Stomach (tissue), 9 donors: Measurements from ENCODE around the gene SIAH2. TPM values are rescaled to one million over a fixed set of nuclear protein-coding genes. Genes with fewer than 3 reads are reported as not detected.

Experiments used
- DNase-seq, 2 donors: peaks; one replicate each; pipeline versions ENCODE4 v3.0.0 to v3.0.0-alpha.2; 2013 to 2019
- H3K27ac ChIP-seq, 5 donors: fragments of 200-600 bp in 4 of 5; sonication (generic) in 4 of 5; one replicate each; pipeline ENCODE4 v1.5.1; 2013 to 2019; ENCODE audit warnings: mild to moderate bottlenecking in 1 of 5, moderate library complexity in 1 of 5
- H3K27me3 ChIP-seq, 3 donors: fragments of 200-600 bp; sonication (generic); one replicate each; pipeline ENCODE4 v1.5.1; 2017 to 2019; ENCODE audit warnings: mixed run types in 1 of 3
- H3K36me3 ChIP-seq, 4 donors: fragments of 200-600 bp; sonication (generic); 1 replicate in 3 of 4; 2 replicates in 1 of 4; pipeline ENCODE4 v1.5.1; 2016 to 2019
- H3K4me1 ChIP-seq, 4 donors: fragments of 200-600 bp; sonication (generic); one replicate each; pipeline ENCODE4 v1.5.1; 2016 to 2019
- H3K4me3 ChIP-seq, 4 donors: fragments of 200-600 bp; sonication (generic) in 3 of 4; one replicate each; pipeline ENCODE4 v1.5.1; 2016 to 2019; ENCODE audit warnings: mild to moderate bottlenecking in 1 of 4
- H3K9me3 ChIP-seq, 4 donors: fragments of 200-600 bp; sonication (generic); one replicate each; pipeline ENCODE4 v1.5.1; 2016 to 2019
- CTCF ChIP-seq, 7 experiments: fragments of 450-650 bp in 4 of 7; fragments of 200-600 bp in 3 of 7; sonication (generic) in 3 of 7; IDR thresholded peaks; one replicate each; pipeline ENCODE4 v1.5.1; 2016 to 2019; ENCODE audit warnings: antibody characterized with exemption in 7 of 7, control low read depth in 2 of 7, mild to moderate bottlenecking in 1 of 7
- EP300 ChIP-seq: sonication (generic); formaldehyde crosslinking; IDR thresholded peaks from one replicate; pipeline ENCODE4 v1.6.1; 2017; ENCODE audit warnings: antibody characterized with exemption
- POLR2A ChIP-seq, 4 donors: fragments of 450-650 bp; IDR thresholded peaks; one replicate each; pipeline ENCODE4 v1.6.1; 2016; ENCODE audit warnings: antibody characterized with exemption in 4 of 4, control low read depth in 2 of 4, mild to moderate bottlenecking in 1 of 4, moderate library complexity in 1 of 4
- POLR2AphosphoS5 ChIP-seq, 3 donors: sonication (generic); formaldehyde crosslinking; IDR thresholded peaks; one replicate each; pipeline ENCODE4 v1.6.1; 2016; ENCODE audit warnings: antibody characterized with exemption in 3 of 3
- WGBS, 5 donors: extraction: QIAGEN DNeasy Blood & Tissue Kit in 3 of 5; methylation state at CpG; one replicate each; pipeline versions ENCODE4 v1.1.5 to v1.1.7; 2013 to 2018; 5-methylcytosine and 5-hydroxymethylcytosine counted together
- intact Hi-C: fragments of 100-400 bp; cut with DNase I; formaldehyde crosslinking; loops from one replicate; pipeline ENCODE4 v1.15.1; 2023; ENCODE audit warnings: low total_unique reads
- polyA plus RNA-seq, 3 donors: library from polyadenylated mRNA; stranded (reverse); fragments of 200-250 nt; gene quantifications; one replicate each; pipeline ENCODE4 v1.2.3, GENCODE V29; 2013
- total RNA-seq, 5 donors: library from RNA; depleted of rRNA; stranded (reverse); fragments of >200 nt; gene quantifications; one replicate each; pipeline versions ENCODE4 v1.1.0 to v1.2.3, GENCODE V29; 2014 to 2016
- donor health status: healthy with polysubstance abuse.
- donor health status: Bipolar disorder and iron deficiency.
- donor health status: healthy.

The SIAH2 gene
- total and polyA plus RNA-seq, 8 donors: 13.8 to 36.6 (median 17.9) TPM

GRCh38 chr3:150806185-150806835 is 43.3 kb upstream of the SIAH2 start:
- DNase-seq: no peak
- H3K9me3 ChIP-seq: no peaks in the 10 kb centered on the region
- TF ChIP-seq POLR2AphosphoS5 (IDR thresholded peaks at IDR 0.05) (no peak), POLR2A (IDR thresholded peaks at IDR 0.05) (no peak), EP300 (no peak), CTCF (IDR thresholded peaks at IDR 0.05) (no peak)
- H3K4me1 ChIP-seq: no peaks in the 10 kb centered on the region
- intact Hi-C loops: no loop called here
- H3K36me3 ChIP-seq: no peaks in the 10 kb centered on the region
- H3K27ac ChIP-seq: no peak overlapping the region
- 61 to 68% (median 64%) methylated on average over 5 of the region's 5 CpGs for WGBS, 5 donors
- no peak overlapping the region for H3K4me3 ChIP-seq
- H3K27me3 ChIP-seq: no peaks in the 10 kb centered on the region

- Histone ChIP-seq H3K27ac (no peak overlapping the region), H3K4me3 (no peak overlapping the region), H3K4me1 (no peaks in the 10 kb centered on the region), H3K36me3 (no peaks in the 10 kb centered on the region), H3K9me3 (no peaks in the 10 kb centered on the region), H3K27me3 (no peaks in the 10 kb centered on the region)
- 52 to 74% (median 65%) methylated on average over 2 of the region's 2 CpGs for WGBS, 5 donors
- no peak for DNase-seq
- TF ChIP-seq POLR2AphosphoS5 (IDR thresholded peaks at IDR 0.05) (no peak), CTCF (IDR thresholded peaks at IDR 0.05) (no peak), EP300 (no peak), POLR2A (IDR thresholded peaks at IDR 0.05) (no peak)
- intact Hi-C loops: no loop called here
Measured at GRCh38 chr3:150805354-150805753, 42.4 kb upstream of the SIAH2 start.

GRCh38 chr3:150803440-150803985 is 40.5 kb upstream of the SIAH2 start:
- WGBS, 5 donors: 87 to 92% (median 89%) methylated on average over 9 of the region's 9 CpGs
- H3K9me3 ChIP-seq: no peaks in the 10 kb centered on the region
- H3K4me1 ChIP-seq: peaks cover 0 to 4% (median 2%) of the 10 kb centered on the region in 4 donors
- intact Hi-C loops: no loop called here
- no peak for DNase-seq
- H3K27me3 ChIP-seq: peaks cover 0 to 7% (median 0%) of the 10 kb centered on the region in 3 donors
- H3K36me3 ChIP-seq: no peaks in the 10 kb centered on the region
- H3K27ac ChIP-seq: no peak overlapping the region
- H3K4me3 ChIP-seq: no peak overlapping the region
- TF ChIP-seq CTCF (IDR thresholded peaks at IDR 0.05) (no peak), EP300 (no peak), POLR2AphosphoS5 (IDR thresholded peaks at IDR 0.05) (no peak), POLR2A (IDR thresholded peaks at IDR 0.05) (no peak)

GRCh38 chr3:150800722-150801121 is 37.8 kb upstream of the SIAH2 start:
- no peak for DNase-seq
- H3K27me3 ChIP-seq: peaks cover 0 to 7% (median 0%) of the 10 kb centered on the region in 3 donors
- intact Hi-C loops: no loop called here
- no peaks in the 10 kb centered on the region for H3K9me3 ChIP-seq
- no peak overlapping the region for H3K4me3 ChIP-seq
- peaks cover 0 to 14% (median 7%) of the 10 kb centered on the region in 4 donors for H3K4me1 ChIP-seq
- no peaks in the 10 kb centered on the region for H3K36me3 ChIP-seq
- WGBS, 5 donors: 59 to 84% (median 78%) methylated on average over 2 of the region's 2 CpGs
- H3K27ac ChIP-seq: no peak overlapping the region
- no peak for TF ChIP-seq POLR2A (IDR thresholded peaks at IDR 0.05)

- TF ChIP-seq POLR2AphosphoS5 (IDR thresholded peaks at IDR 0.05): no peak
- TF ChIP-seq CTCF (IDR thresholded peaks at IDR 0.05): no peak
- no peak for TF ChIP-seq POLR2A (IDR thresholded peaks at IDR 0.05)
- TF ChIP-seq EP300: no peak
- peak; percentile 35 for DNase-seq
- Histone ChIP-seq H3K9me3 (no peaks in the 10 kb centered on the region), H3K27ac (peak overlapping the region in 1 of 5 donors; percentile 34), H3K4me1 (peaks cover 0 to 14% (median 7%) of the 10 kb centered on the region in 4 donors), H3K27me3 (peaks cover 0 to 7% (median 0%) of the 10 kb centered on the region in 3 donors), H3K4me3 (no peak overlapping the region), H3K36me3 (no peaks in the 10 kb centered on the region)
- intact Hi-C loops: no loop called here
- 3 to 16% (median 6%) methylated on average over 4 of the region's 4 CpGs for WGBS, 5 donors
Measured at GRCh38 chr3:150798122-150798618, 35.2 kb upstream of the SIAH2 start.
